RWPE1 (cell line): ENCODE data around the gene ARHGEF3.

Experiments
- CTCF ChIA-PET: fragments of 350-600 bp; sonication (Branson Sonifier 250); formaldehyde crosslinking; extraction: SDS; loops from one replicate; lab custom pipeline; 2021; lab: Yijun Ruan, JAX
- POLR2A ChIA-PET: fragments of 400-600 bp; formaldehyde crosslinking; extraction: SDS; loops from one replicate; lab custom pipeline; 2020; ENCODE audit warnings: antibody characterized with exemption; ENCODE audit not compliant: low non-redundant PET; lab: Yijun Ruan, JAX
- DNase-seq: peaks from one replicate; pipeline ENCODE4 v3.0.0; 2012; ENCODE audit warnings: low spot score
- H3K27ac ChIP-seq: fragments of 450-650 bp; 2 replicates; pipeline ENCODE4 v1.5.1; 2017
- CTCF ChIP-seq: fragments of 450-650 bp; conservative IDR thresholded peaks from 2 replicates; pipeline ENCODE4 v1.5.1; 2017; ENCODE audit warnings: low read depth, mild to moderate bottlenecking

The ARHGEF3 gene

GRCh38 chr3:56772952-56773938 lies 28.5 kb downstream of the ARHGEF3 start:
- H3K27ac ChIP-seq, result no peak overlapping the region
- no peak for DNase-seq
- no peak for TF ChIP-seq CTCF
- ChIA-PET CTCF (no interaction called here), POLR2A (no interaction called here)

GRCh38 chr3:56771376-56771775 lies 30.4 kb downstream of the ARHGEF3 start:
- no peak overlapping the region for H3K27ac ChIP-seq
- CTCF ChIA-PET, result no interaction called here
- POLR2A ChIA-PET, result no interaction called here
- no peak for TF ChIP-seq CTCF
- DNase-seq, result no peak

GRCh38 chr3:56769116-56769707 lies 32.5 kb downstream of the ARHGEF3 start:
- no peak for DNase-seq
- CTCF ChIA-PET, result no interaction called here
- no peak for TF ChIP-seq CTCF
- POLR2A ChIA-PET, result no interaction called here
- no peak overlapping the region for H3K27ac ChIP-seq

GRCh38 chr3:56764904-56765547 lies 36.7 kb downstream of the ARHGEF3 start:
- no peak for TF ChIP-seq CTCF
- H3K27ac ChIP-seq, result no peak overlapping the region
- no peak for DNase-seq
- POLR2A ChIA-PET, result no interaction called here
- CTCF ChIA-PET, result interaction anchor here (0.7 to 1.0 kb wide), 2 partner anchors 63 to 209 kb away, joined by 3 read pairs; no protein-coding TSS in a partner anchor

GRCh38 chr3:56764184-56764583 lies 37.6 kb downstream of the ARHGEF3 start:
- DNase-seq, result no peak
- CTCF ChIA-PET, result interaction anchor here (0.6 to 0.7 kb wide), 2 partner anchors 210 to 251 kb away, joined by 3 to 4 read pairs; no protein-coding TSS in a partner anchor
- POLR2A ChIA-PET, result no interaction called here

More at GRCh38 chr3:56764184-56764583, 37.6 kb downstream of the ARHGEF3 start:
- TF ChIP-seq CTCF, result no peak
- no peak overlapping the region for H3K27ac ChIP-seq
